Measurements from ENCODE around the gene CWC15.

CWC15 gene

DNA sequence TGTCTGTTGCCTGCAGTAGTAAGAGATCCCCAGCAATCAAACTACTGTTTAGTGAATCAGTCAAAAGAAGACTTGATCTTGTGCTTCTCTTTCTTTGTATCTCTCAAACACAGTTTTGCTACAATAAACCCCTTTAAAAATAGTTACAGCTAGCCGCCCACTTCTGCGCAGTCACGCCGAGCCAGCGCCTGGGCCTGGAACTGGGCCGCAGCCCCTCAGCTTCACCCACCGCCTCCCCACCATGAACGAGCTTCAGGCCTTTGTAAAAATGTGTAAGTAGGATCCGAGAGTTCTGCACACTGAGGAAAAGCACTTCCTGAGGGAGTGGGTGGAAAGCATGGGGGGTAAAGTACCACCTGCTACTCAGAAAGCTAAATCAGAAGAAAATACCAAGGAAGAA lies 60.5 kb downstream of the CWC15 start:
- no peak for DNase-seq

Measured in right forelimb (tissue), 1 donor.